ENCODE measurements around the gene HCRTR2. TPM values are rescaled to one million over a fixed set of nuclear protein-coding genes. Genes with fewer than 3 reads are reported as not detected.

Gene HCRTR2
- total and polyA plus RNA-seq, 2 of the 8 experiments (the other 6 are each of a cell fraction or from before 2014, with no cell fraction given), result 0.19 to 0.23 TPM

- peak overlapping the region in 1 of 4 experiments; percentile 31; a peak in 3 of 8 replicates for H3K4me3 ChIP-seq (ENCODE audit: extremely low read depth in 1 of 4, insufficient read depth in 2 of 4, low read depth in 3 of 4, low read length in 4 of 4)
- FAIRE-seq (peak; percentile 70), DNase-seq (ENCODE audit: low read depth in 1 of 2, low spot score in 2 of 2) (no peak)
- H3K9me3 ChIP-seq (ENCODE audit: insufficient read depth in 2 of 2, low read depth in 1 of 2, low read length in 1 of 2), result no peaks in the 10 kb centered on the region
- H4K5ac ChIP-seq (ENCODE audit: insufficient read length, low read depth, low read length), result no peak overlapping the region
- no peaks in the 10 kb centered on the region for H3K23me2 ChIP-seq (ENCODE audit: low read depth, low read length)
- no peak overlapping the region for H2BK120ac ChIP-seq (replicated peaks; ENCODE audit: low read depth, low read length)
- no peaks in the 10 kb centered on the region for H3K36me3 ChIP-seq (ENCODE audit: control insufficient read depth in 2 of 4, insufficient read depth in 4 of 4, low read length in 3 of 4)
- no peak overlapping the region for H2BK12ac ChIP-seq (ENCODE audit: low read depth, low read length)
- no peak overlapping the region for H3K18ac ChIP-seq (ENCODE audit: extremely low read depth, low read length)
- no peaks in the 10 kb centered on the region for H3K79me2 ChIP-seq (ENCODE audit: control insufficient read depth in 1 of 2, insufficient read depth in 2 of 2, low read length in 2 of 2)
- no peaks in the 10 kb centered on the region for H3K27me3 ChIP-seq (replicated peaks in 1 of 4; ENCODE audit: control insufficient read depth in 3 of 4, extremely low read depth in 1 of 4, insufficient read depth in 3 of 4, low read length in 3 of 4)
- peaks cover 0 to 7% (median 2%) of the 10 kb centered on the region in 4 experiments; a peak in 2 of 7 replicates for H3K4me1 ChIP-seq (replicated peaks in 1 of 4; ENCODE audit: control insufficient read depth in 3 of 4, insufficient read depth in 4 of 4, low read length in 3 of 4)
- ChIA-PET CTCF (ENCODE audit: partially characterized antibody) (interaction anchor here (0.9 kb wide), 1 partner anchor 26 kb away, joined by 3 read pairs; no protein-coding TSS in a partner anchor), POLR2A (ENCODE audit: partially characterized antibody) (no interaction called here)
- no peak overlapping the region for H3K56ac ChIP-seq (replicated peaks; ENCODE audit: insufficient read length, low read depth, low read length)
- no peaks in the 10 kb centered on the region for H3K79me1 ChIP-seq (ENCODE audit: low read depth, low read length)
- H3K4me2 ChIP-seq (ENCODE audit: insufficient read depth in 1 of 2, low read depth in 2 of 2, low read length in 2 of 2), result peak overlapping the region in 1 of 2 experiments; percentile 50; a peak in 1 of 4 replicates
- H3K4ac ChIP-seq (replicated peaks; ENCODE audit: insufficient read length, low read depth, low read length), result no peak overlapping the region
- H2BK5ac ChIP-seq (ENCODE audit: low read depth, low read length), result no peak overlapping the region
- no peak overlapping the region for H4K8ac ChIP-seq (ENCODE audit: extremely low read depth, insufficient read depth, low read length)
- no peak overlapping the region for H3K23ac ChIP-seq (ENCODE audit: insufficient read length)
- 7% methylated on average over 1 of the region's 1 CpG; no CpG with 5 or more reads in 1 of the 2 experiments for WGBS, 2 experiments (ENCODE audit: extremely low coverage in 1 of 2, insufficient coverage in 1 of 2, insufficient read length in 1 of 2, insufficient replicate concordance in 2 of 2, low coverage in 1 of 2, low lambda C conversion rate in 2 of 2, missing lambda C conversion rate in 1 of 2)
- H3K9ac ChIP-seq (replicated peaks in 1 of 4; ENCODE audit: extremely low read depth in 1 of 4, low read depth in 3 of 4, low read length in 3 of 4), result no peak overlapping the region
- no peak overlapping the region for H3K27ac ChIP-seq (ENCODE audit: low read depth, low read length)
- H3K14ac ChIP-seq (ENCODE audit: insufficient read length), result no peak overlapping the region
- no peak overlapping the region for H2BK15ac ChIP-seq (ENCODE audit: low read length)
- H2AK5ac ChIP-seq (ENCODE audit: low read depth, low read length), result no peak overlapping the region
- H4K20me1 ChIP-seq (replicated peaks in 1 of 2; ENCODE audit: control insufficient read depth in 1 of 2, insufficient read depth in 2 of 2, low read length in 2 of 2), result no peaks in the 10 kb centered on the region
- H2AFZ ChIP-seq (ENCODE audit: low read length), result 0 out of 2 replicates have a peak overlapping the region, but pooled peaks have one; percentile 63
- no peak overlapping the region for H4K91ac ChIP-seq (replicated peaks; ENCODE audit: insufficient read length, low read length)
- no peak overlapping the region for H2BK20ac ChIP-seq (ENCODE audit: low read length)
- no peak for TF ChIP-seq ZNF274 (IDR thresholded peaks at IDR 0.05; ENCODE audit: borderline replicate concordance, extremely low read depth, low read length)
Observed at GRCh38 chr6:55250400-55250799, 76.1 kb downstream of the HCRTR2 start.

Measured in H1 (cell line).